ENCODE data around the gene TTC9. TPM values are rescaled to one million over a fixed set of nuclear protein-coding genes. Genes with fewer than 3 reads are reported as not detected.
A peak's percentile ranks its signal among the peaks of the same experiment; 100 is the strongest.

TTC9 gene
- total RNA-seq, 1 experiment from 2014 or later, result 4.7 TPM

DNA sequence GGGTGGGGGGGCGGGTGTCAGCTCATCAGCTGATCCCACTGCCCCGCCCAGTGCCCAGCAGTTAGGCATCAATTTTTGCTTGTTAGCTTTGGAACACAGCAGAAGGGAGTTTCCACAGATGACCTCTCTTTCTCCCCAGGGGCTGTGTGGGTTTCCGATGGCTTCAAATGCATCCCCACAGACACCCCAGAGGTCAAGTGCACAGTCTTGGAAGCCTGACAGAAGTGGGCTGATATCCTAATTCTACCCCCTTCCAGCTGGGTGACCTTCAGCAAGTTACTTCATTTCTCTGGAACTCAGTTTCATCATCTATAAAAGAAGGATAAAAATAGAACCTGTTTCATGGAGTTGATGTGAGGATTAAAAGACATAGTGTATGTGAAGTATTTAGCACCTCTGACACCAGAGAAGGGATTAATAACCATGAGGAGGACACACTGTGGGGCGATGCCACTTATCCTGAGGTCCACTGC, 22.0 kb downstream of the TTC9 start:
- TF ChIP-seq, protein P1, sequence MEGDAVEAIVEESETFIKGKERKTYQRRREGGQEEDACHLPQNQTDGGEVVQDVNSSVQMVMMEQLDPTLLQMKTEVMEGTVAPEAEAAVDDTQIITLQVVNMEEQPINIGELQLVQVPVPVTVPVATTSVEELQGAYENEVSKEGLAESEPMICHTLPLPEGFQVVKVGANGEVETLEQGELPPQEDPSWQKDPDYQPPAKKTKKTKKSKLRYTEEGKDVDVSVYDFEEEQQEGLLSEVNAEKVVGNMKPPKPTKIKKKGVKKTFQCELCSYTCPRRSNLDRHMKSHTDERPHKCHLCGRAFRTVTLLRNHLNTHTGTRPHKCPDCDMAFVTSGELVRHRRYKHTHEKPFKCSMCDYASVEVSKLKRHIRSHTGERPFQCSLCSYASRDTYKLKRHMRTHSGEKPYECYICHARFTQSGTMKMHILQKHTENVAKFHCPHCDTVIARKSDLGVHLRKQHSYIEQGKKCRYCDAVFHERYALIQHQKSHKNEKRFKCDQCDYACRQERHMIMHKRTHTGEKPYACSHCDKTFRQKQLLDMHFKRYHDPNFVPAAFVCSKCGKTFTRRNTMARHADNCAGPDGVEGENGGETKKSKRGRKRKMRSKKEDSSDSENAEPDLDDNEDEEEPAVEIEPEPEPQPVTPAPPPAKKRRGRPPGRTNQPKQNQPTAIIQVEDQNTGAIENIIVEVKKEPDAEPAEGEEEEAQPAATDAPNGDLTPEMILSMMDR (conservative IDR thresholded peaks at IDR 0.05; ENCODE audit: low read depth, low read length), result no peak
- no peak for TF ChIP-seq EZH2 (IDR thresholded peaks at IDR 0.05; ENCODE audit: borderline replicate concordance, low read depth, low read length, poor library complexity, severe bottlenecking)

DNA sequence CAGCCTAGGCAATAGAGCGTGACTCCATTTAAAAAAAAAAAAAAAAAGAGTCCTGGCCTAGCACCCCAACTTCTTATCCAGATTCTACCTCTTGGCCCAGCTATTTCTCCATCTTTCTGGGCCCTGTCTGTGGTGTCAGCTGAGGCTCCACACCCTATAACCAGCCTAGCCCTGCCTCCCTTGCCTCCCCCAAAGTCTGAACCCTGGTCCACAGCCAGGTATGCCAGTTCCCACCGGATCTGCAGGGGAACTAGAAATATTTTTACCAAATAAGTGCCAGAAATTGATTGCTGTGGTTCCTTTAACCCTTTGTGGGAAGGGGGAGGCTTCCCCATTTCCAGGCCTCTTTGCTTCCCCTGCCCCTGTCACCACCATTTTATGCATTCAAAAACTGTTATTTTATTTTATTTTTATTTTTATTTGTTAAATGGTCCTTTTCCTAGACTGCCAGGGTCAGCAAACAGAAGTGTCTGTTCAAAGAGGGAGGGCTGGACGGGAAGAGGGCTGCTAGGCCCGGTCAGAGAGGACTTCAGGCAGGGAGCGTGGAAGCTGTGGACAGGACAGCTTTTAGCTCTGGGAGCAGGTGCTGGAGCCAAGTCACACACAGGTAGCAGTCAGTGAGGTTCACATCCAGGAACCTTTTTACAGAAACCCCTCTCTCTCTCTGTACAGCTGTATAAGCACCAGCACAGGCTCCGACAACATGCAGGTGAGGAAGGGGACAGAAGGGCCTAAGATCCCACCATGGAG, 23.2 kb downstream of the TTC9 start:
- POLR2A ChIA-PET (ENCODE audit: low non-redundant PET), result no interaction called here
- BruUV-seq (replicated peaks), result no TSS peak

More for the DNA sequence above, 22.0 kb downstream of the TTC9 start:
- CTCF ChIA-PET, result no interaction called here
- no peaks in the 10 kb centered on the region for H3K36me3 ChIP-seq (ENCODE audit: insufficient read depth, low read length, poor library complexity, severe bottlenecking)
- no peak overlapping the region for H3K4me3 ChIP-seq (ENCODE audit: low read depth, low read length, poor library complexity, severe bottlenecking)
- POLR2A ChIA-PET (ENCODE audit: low non-redundant PET), result no interaction called here
- H3K9me3 ChIP-seq (ENCODE audit: low read depth, low read length, poor library complexity, severe bottlenecking), result no peaks in the 10 kb centered on the region
- peaks cover 27% of the 10 kb centered on the region for H3K4me1 ChIP-seq (ENCODE audit: insufficient read depth, low read length, poor library complexity, severe bottlenecking)
- intact Hi-C loops (cut with micrococcal nuclease; ENCODE audit: unreplicated experiment), result no loop called here
- no peak for DNase-seq (ENCODE audit: low spot score)
- no peaks in the 10 kb centered on the region for H3K27me3 ChIP-seq (replicated peaks; ENCODE audit: insufficient read depth, low read depth, low read length, poor library complexity)
- no peak overlapping the region for H3K27ac ChIP-seq (ENCODE audit: low read depth, low read length, poor library complexity, severe bottlenecking)
- BruUV-seq (replicated peaks), result no TSS peak

DNA sequence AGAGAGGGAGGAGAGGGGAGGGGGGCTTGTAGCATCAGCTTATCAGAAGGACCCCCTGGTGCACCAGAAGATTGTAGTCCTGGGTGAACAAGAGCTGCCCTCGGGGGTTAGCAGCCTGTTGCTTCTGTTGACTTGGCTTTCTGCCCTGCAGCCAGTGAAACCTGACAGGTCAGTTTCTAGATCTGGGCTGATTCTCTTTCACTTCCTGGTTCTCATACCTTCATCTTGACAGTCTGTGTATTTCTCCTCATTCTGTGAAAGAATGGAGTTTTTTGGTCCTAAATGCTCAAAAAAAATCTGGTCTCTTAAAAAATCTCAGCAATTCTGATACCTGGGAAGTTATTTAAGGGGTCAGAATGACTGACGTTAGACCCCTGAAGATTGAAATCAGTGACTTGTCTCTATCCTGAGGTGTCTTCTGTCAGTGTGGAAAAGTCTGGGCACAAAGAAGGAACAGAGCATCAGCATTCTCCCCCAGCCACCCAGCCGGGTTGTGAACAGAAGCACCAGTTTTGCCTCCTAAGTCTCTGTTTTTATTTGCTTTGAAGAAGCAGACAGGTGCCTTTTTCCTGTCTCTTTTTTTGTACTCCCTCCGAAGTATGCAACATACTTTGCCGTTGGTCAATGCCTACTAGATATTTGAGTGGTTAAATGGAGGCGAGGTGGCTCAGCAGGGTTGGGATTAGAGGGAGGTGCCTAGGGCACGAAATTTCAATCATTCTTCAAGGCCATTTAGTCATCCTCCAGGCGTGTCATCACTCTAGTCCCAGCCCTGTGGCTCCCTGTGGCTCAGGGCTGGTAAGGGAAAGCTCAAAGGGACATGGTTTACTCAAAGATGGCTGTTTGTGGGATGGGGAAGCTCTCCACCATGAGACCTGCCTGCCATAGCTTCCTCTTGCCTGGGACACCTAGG, 24.0 kb downstream of the TTC9 start:
- peak; percentile 79 for DNase-seq (ENCODE audit: low spot score)
- POLR2A ChIA-PET (ENCODE audit: low non-redundant PET), result no interaction called here
- CTCF ChIA-PET, result interaction anchor here (0.6 kb wide), 1 partner anchor 152 kb away, joined by 3 read pairs; no protein-coding TSS in a partner anchor
- H3K27ac ChIP-seq (ENCODE audit: low read depth, low read length, poor library complexity, severe bottlenecking), result peak overlapping the region; percentile 58
- TF ChIP-seq, protein P1 (conservative IDR thresholded peaks at IDR 0.05; ENCODE audit: low read depth, low read length), result no peak
- no peak for TF ChIP-seq EZH2 (IDR thresholded peaks at IDR 0.05; ENCODE audit: borderline replicate concordance, low read depth, low read length, poor library complexity, severe bottlenecking)
- no peak overlapping the region for H3K4me3 ChIP-seq (ENCODE audit: low read depth, low read length, poor library complexity, severe bottlenecking)
- BruUV-seq (replicated peaks), result no TSS peak
- H3K27me3 ChIP-seq (replicated peaks; ENCODE audit: insufficient read depth, low read depth, low read length, poor library complexity), result no peaks in the 10 kb centered on the region
- intact Hi-C loops (cut with micrococcal nuclease; ENCODE audit: unreplicated experiment), result no loop called here
- no peaks in the 10 kb centered on the region for H3K9me3 ChIP-seq (ENCODE audit: low read depth, low read length, poor library complexity, severe bottlenecking)
- H3K36me3 ChIP-seq (ENCODE audit: insufficient read depth, low read length, poor library complexity, severe bottlenecking), result no peaks in the 10 kb centered on the region
- H3K4me1 ChIP-seq (ENCODE audit: insufficient read depth, low read length, poor library complexity, severe bottlenecking), result peaks cover 27% of the 10 kb centered on the region

More for the DNA sequence above, 23.2 kb downstream of the TTC9 start:
- Histone ChIP-seq H3K4me3 (ENCODE audit: low read depth, low read length, poor library complexity, severe bottlenecking) (no peak overlapping the region), H3K4me1 (ENCODE audit: insufficient read depth, low read length, poor library complexity, severe bottlenecking) (peaks cover 27% of the 10 kb centered on the region), H3K27ac (ENCODE audit: low read depth, low read length, poor library complexity, severe bottlenecking) (peak overlapping the region; percentile 38), H3K9me3 (ENCODE audit: low read depth, low read length, poor library complexity, severe bottlenecking) (no peaks in the 10 kb centered on the region), H3K27me3 (replicated peaks; ENCODE audit: insufficient read depth, low read depth, low read length, poor library complexity) (no peaks in the 10 kb centered on the region), H3K36me3 (ENCODE audit: insufficient read depth, low read length, poor library complexity, severe bottlenecking) (no peaks in the 10 kb centered on the region)
- TF ChIP-seq, protein P1 (conservative IDR thresholded peaks at IDR 0.05; ENCODE audit: low read depth, low read length), result no peak
- TF ChIP-seq EZH2 (IDR thresholded peaks at IDR 0.05; ENCODE audit: borderline replicate concordance, low read depth, low read length, poor library complexity, severe bottlenecking), result no peak
- intact Hi-C loops (cut with micrococcal nuclease; ENCODE audit: unreplicated experiment), result no loop called here
- CTCF ChIA-PET, result interaction anchor here (0.6 kb wide), 1 partner anchor 153 kb away, joined by 3 read pairs; no protein-coding TSS in a partner anchor
- no peak for DNase-seq (ENCODE audit: low spot score)

Data from A673 (cell line).